Prostate gland (tissue), 2 donors: ENCODE results near the gene HBP1. TPM values are rescaled to one million over a fixed set of nuclear protein-coding genes. Genes with fewer than 3 reads are reported as not detected.
"Not testable (repeated sequence)": the region's sequence is repeated elsewhere in the genome, so short reads cannot be mapped to it uniquely, and the experiment has no call there.

Experiments used
- DNase-seq: peaks from one replicate; pipeline ENCODE4 v3.0.0-alpha.2; 2019; ENCODE audit warnings: low spot score
- H3K27ac ChIP-seq, 2 donors: fragments of 200-600 bp; sonication (generic); 2 replicates each; pipeline ENCODE4 v1.5.1; 2017 to 2019
- H3K27me3 ChIP-seq: fragments of 200-600 bp; sonication (generic); replicated peaks from 2 replicates; pipeline ENCODE4 v1.5.1; 2019; ENCODE audit not compliant: insufficient read depth
- H3K36me3 ChIP-seq, 2 donors: fragments of 200-600 bp; sonication (generic); 1 replicate in 1 of 2; 2 replicates in 1 of 2; pipeline versions ENCODE4 v1.5.1 to v1.8.1; 2017 to 2019
- H3K4me1 ChIP-seq: fragments of 200-600 bp; sonication (generic); replicated peaks from 2 replicates; pipeline ENCODE4 v1.5.1; 2019
- H3K4me3 ChIP-seq, 2 donors: fragments of 200-600 bp; sonication (generic); 2 replicates each; pipeline ENCODE4 v1.5.1; 2017 to 2019
- H3K9me3 ChIP-seq: fragments of 200-600 bp; sonication (generic); 2 replicates; pipeline ENCODE4 v1.5.1; 2017
- POLR2A ChIP-seq: fragments of 450-650 bp; IDR thresholded peaks from one replicate; pipeline ENCODE4 v1.6.1; 2016; ENCODE audit warnings: antibody characterized with exemption, mild to moderate bottlenecking
- POLR2AphosphoS5 ChIP-seq: sonication (generic); formaldehyde crosslinking; IDR thresholded peaks from one replicate; pipeline ENCODE4 v1.6.1; 2017; ENCODE audit warnings: antibody characterized with exemption
- WGBS: methylation state at CpG from one replicate; pipeline ENCODE4 v1.1.5; 2018; 5-methylcytosine and 5-hydroxymethylcytosine counted together
- intact Hi-C: fragments of 100-400 bp; cut with DNase I; formaldehyde crosslinking; loops from one replicate; pipeline ENCODE4 v1.14.2; 2022
- total RNA-seq, 2 donors: library from RNA; depleted of rRNA; stranded (reverse); fragments of >200 nt; gene quantifications; one replicate each; pipeline ENCODE4 v1.1.0, GENCODE V29; 2016
- TF ChIP-seq, protein P1 (sequence below), 4 experiments: fragments of 200-600 bp in 2 of 4; fragments of 450-650 bp in 2 of 4; sonication (generic) in 2 of 4; IDR thresholded peaks; 1 replicate in 3 of 4; 2 replicates in 1 of 4; pipeline ENCODE4 v1.5.1; 2016 to 2019; ENCODE audit warnings: antibody characterized with exemption in 4 of 4, mild to moderate bottlenecking in 2 of 4, moderate library complexity in 2 of 4

HBP1 gene
- total RNA-seq, 2 donors from 2014 or later: 91.3 to 109 TPM

- Histone ChIP-seq H3K4me3 (no peak overlapping the region), H3K27me3 (no peaks in the 10 kb centered on the region), H3K4me1 (no peaks in the 10 kb centered on the region), H3K27ac (no peak overlapping the region), H3K36me3 (no peaks in the 10 kb centered on the region), H3K9me3 (no peaks in the 10 kb centered on the region)
- DNase-seq: no peak
- no peak for TF ChIP-seq POLR2AphosphoS5
- TF ChIP-seq, protein P1, sequence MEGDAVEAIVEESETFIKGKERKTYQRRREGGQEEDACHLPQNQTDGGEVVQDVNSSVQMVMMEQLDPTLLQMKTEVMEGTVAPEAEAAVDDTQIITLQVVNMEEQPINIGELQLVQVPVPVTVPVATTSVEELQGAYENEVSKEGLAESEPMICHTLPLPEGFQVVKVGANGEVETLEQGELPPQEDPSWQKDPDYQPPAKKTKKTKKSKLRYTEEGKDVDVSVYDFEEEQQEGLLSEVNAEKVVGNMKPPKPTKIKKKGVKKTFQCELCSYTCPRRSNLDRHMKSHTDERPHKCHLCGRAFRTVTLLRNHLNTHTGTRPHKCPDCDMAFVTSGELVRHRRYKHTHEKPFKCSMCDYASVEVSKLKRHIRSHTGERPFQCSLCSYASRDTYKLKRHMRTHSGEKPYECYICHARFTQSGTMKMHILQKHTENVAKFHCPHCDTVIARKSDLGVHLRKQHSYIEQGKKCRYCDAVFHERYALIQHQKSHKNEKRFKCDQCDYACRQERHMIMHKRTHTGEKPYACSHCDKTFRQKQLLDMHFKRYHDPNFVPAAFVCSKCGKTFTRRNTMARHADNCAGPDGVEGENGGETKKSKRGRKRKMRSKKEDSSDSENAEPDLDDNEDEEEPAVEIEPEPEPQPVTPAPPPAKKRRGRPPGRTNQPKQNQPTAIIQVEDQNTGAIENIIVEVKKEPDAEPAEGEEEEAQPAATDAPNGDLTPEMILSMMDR (IDR thresholded peaks at IDR 0.05): no peak
- no peak for TF ChIP-seq POLR2A
- intact Hi-C loops: no loop called here
- 83% methylated on average over 2 of the region's 2 CpGs for WGBS
Measured at GRCh38 chr7:107133396-107133795, 35.4 kb upstream of the HBP1 start.

DNA sequence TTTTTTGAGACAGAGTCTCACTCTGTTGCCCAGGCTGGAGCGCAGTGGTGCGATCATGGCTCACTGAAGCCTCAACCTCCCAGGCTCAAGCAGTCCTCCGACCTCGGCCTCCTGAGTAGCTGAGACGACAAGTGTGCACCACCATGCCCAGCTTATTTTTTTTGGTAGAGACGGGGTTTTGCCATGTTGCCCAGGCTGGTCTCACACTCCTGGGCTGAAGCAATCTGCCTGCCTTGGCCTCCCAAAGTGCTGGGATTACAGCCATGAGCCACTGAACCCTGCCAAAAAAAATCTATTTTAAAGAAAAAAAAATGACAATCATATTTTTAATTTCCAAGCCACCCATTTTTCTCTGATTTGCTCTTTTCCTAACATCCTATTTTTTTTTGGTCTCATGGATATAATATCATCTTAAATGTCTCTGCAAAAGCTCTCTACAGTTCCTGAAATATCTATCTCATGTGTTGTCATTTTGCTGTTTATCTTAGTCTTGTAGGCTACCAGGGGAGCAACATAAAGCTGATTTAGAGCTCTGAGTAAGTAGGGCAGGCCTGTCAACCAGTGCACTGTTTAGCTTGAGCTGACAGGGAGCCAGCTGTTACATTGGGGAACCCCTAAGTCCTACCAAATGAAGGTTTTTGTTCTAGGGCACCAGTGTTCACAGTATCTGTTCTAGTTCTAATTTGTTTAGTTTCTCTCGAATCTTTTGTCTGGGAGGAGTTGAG lies 29.9 kb upstream of the HBP1 start:
- no peaks in the 10 kb centered on the region for H3K4me1 ChIP-seq
- intact Hi-C loops: no loop called here
- no peaks in the 10 kb centered on the region for H3K9me3 ChIP-seq
- no peaks in the 10 kb centered on the region for H3K36me3 ChIP-seq
- TF ChIP-seq POLR2A (no peak), POLR2AphosphoS5 (no peak)
- TF ChIP-seq, protein P1 (IDR thresholded peaks at IDR 0.05): no peak
- DNase-seq: no peak
- no peaks in the 10 kb centered on the region for H3K27me3 ChIP-seq
- 81% methylated on average over 7 of the region's 7 CpGs for WGBS
- no peak overlapping the region for H3K27ac ChIP-seq
- no peak overlapping the region for H3K4me3 ChIP-seq

- WGBS: 84% methylated on average over 5 of the region's 5 CpGs
Measured at GRCh38 chr7:107143875-107144274, 24.9 kb upstream of the HBP1 start.

GRCh38 chr7:107145067-107145838 lies 23.6 kb upstream of the HBP1 start:
- no peak for DNase-seq
- H3K4me3 ChIP-seq: no peak overlapping the region
- intact Hi-C loops: loop anchor here (5.0 kb wide), 2 partner anchors 353 to 483 kb away; partner anchors contain the start of gene CCDC71L
- no peak overlapping the region for H3K27ac ChIP-seq
- TF ChIP-seq, protein P1 (IDR thresholded peaks at IDR 0.05): no peak
- TF ChIP-seq POLR2A (no peak), POLR2AphosphoS5 (no peak)
- WGBS: 82% methylated on average over 4 of the region's 4 CpGs
- no peaks in the 10 kb centered on the region for H3K4me1 ChIP-seq
- H3K27me3 ChIP-seq: no peaks in the 10 kb centered on the region
- no peaks in the 10 kb centered on the region for H3K36me3 ChIP-seq
- H3K9me3 ChIP-seq: no peaks in the 10 kb centered on the region

More at GRCh38 chr7:107143875-107144274, 24.9 kb upstream of the HBP1 start:
- H3K4me3 ChIP-seq, H3K9me3 ChIP-seq, intact Hi-C loops, DNase-seq, H3K4me1 ChIP-seq, H3K27me3 ChIP-seq, H3K27ac ChIP-seq, H3K36me3 ChIP-seq: not testable (repeated sequence)

DNA sequence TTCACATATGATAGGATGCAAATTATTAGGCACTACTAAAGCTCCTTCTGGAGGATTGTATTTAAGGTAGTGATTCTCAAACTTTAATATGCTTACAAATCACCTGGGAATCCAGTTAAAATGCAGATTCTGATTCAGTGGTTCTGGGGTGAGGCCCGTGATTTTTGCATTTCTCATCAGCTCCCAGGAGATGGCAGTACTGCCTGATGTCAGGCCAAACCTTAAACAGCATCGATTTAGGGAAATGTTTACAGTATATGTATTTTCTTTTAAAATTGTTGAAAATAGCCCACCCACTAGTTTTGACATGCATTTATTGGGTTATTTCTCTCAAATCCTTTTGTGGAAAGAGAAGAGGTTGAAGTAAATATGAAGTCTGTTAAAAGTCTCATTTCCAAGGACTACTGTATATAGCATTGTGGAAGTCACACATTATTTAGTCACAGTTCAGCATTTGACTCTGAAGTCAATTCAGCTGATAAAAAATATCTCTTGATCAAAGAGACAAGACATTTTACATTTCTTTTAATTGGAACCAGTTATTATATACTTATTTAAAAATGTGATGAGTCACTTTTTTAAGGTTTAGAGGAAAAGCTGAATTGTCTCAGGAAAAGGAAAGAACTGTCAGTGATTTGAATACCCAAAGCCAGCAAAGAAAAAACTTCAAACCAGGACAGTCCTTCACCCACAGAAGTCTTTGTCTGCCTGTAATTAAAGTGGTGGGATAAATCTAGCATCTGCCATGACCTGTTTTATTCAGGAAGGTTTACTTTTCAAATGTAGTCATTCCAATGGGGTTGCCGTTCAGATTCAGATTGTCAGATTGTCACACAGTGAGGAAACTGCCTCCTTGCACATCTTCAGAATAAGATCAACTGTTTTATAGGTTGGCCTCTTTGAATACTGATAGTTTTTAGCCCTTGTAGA lies 21.1 kb upstream of the HBP1 start:
- H3K4me1 ChIP-seq: no peaks in the 10 kb centered on the region
- H3K27ac ChIP-seq: no peak overlapping the region
- H3K9me3 ChIP-seq: no peaks in the 10 kb centered on the region
- no peak overlapping the region for H3K4me3 ChIP-seq
- no peak for DNase-seq
- 13% methylated on average over 3 of the region's 3 CpGs for WGBS
- intact Hi-C loops: loop anchor here (5.0 kb wide), 2 partner anchors 355 to 485 kb away; partner anchors contain the start of gene CCDC71L
- TF ChIP-seq, protein P1 (IDR thresholded peaks at IDR 0.05): peak in 3 of 4 experiments; percentile 47 to 62 (median 56)
- no peak for TF ChIP-seq POLR2A
- no peaks in the 10 kb centered on the region for H3K36me3 ChIP-seq
- H3K27me3 ChIP-seq: no peaks in the 10 kb centered on the region
